ENCODE data around the gene GTPBP2.
A peak's percentile ranks its signal among the peaks of the same experiment; 100 is the strongest.

The GTPBP2 gene

GRCh38 chr6:43629104-43629504 lies at the start of gene GTPBP2:
TSS of gene GTPBP2 (minus strand) at chr6:43629264. CDS start at chr6:43629162, 102 bp downstream.
- peak; percentile 98 for DNase-seq
- H3K9me3 Mint-ChIP-seq = no peaks in the 10 kb centered on the region
- peaks cover 36% of the 10 kb centered on the region for H3K36me3 Mint-ChIP-seq
- H3K27me3 Mint-ChIP-seq = no peaks in the 10 kb centered on the region
- H3K4me1 Mint-ChIP-seq = peaks cover 49% of the 10 kb centered on the region
- CTCF ChIA-PET = interaction anchor here (1.0 to 2.4 kb wide), 7 partner anchors 9 to 450 kb away, joined by 3 to 9 read pairs (median 3); partner anchors contain the start of gene VEGFA
- peak within 1 kb of the TSS; percentile 99 for H3K4me3 Mint-ChIP-seq
- H3K27ac Mint-ChIP-seq = peak within 1 kb of the TSS; percentile 100

GRCh38 chr6:43678341-43678740 lies 49.3 kb upstream of the GTPBP2 start:
- CTCF ChIA-PET = interaction anchor here (0.9 to 3.3 kb wide), 3 partner anchors 8 to 11 kb away, joined by 3 to 13 read pairs (median 3); no protein-coding TSS in a partner anchor
- peaks cover 36% of the 10 kb centered on the region for H3K36me3 Mint-ChIP-seq
- H3K9me3 Mint-ChIP-seq = no peaks in the 10 kb centered on the region
- H3K27me3 Mint-ChIP-seq = no peaks in the 10 kb centered on the region
- no peak overlapping the region for H3K4me3 Mint-ChIP-seq
- no peak overlapping the region for H3K27ac Mint-ChIP-seq
- peaks cover 6% of the 10 kb centered on the region for H3K4me1 Mint-ChIP-seq
- no peak for DNase-seq

GRCh38 chr6:43677759-43678158 lies 48.7 kb upstream of the GTPBP2 start:
- Mint-ChIP-seq H3K9me3 (no peaks in the 10 kb centered on the region), H3K4me3 (no peak overlapping the region), H3K36me3 (peaks cover 39% of the 10 kb centered on the region), H3K27ac (no peak overlapping the region), H3K27me3 (no peaks in the 10 kb centered on the region), H3K4me1 (peaks cover 2% of the 10 kb centered on the region)
- no peak for DNase-seq
- CTCF ChIA-PET = interaction anchor here (1.1 to 3.3 kb wide), 2 partner anchors 11 to 91 kb away, joined by 4 to 13 read pairs; no protein-coding TSS in a partner anchor

- Mint-ChIP-seq H3K27ac (no peak overlapping the region), H3K9me3 (no peaks in the 10 kb centered on the region), H3K4me1 (no peaks in the 10 kb centered on the region), H3K4me3 (no peak overlapping the region), H3K36me3 (peaks cover 41% of the 10 kb centered on the region), H3K27me3 (no peaks in the 10 kb centered on the region)
- no peak for DNase-seq
- CTCF ChIA-PET = interaction anchor here (1.1 to 3.3 kb wide), 2 partner anchors 10 to 92 kb away, joined by 4 to 13 read pairs; no protein-coding TSS in a partner anchor
These were observed 48.0 kb upstream of the GTPBP2 start for GRCh38 chr6:43676962-43677606.

GRCh38 chr6:43674921-43675320 lies 45.9 kb upstream of the GTPBP2 start:
- H3K4me3 Mint-ChIP-seq = no peak overlapping the region
- CTCF ChIA-PET = interaction anchor here (1.0 kb wide), 2 partner anchors 101 to 404 kb away, joined by 3 read pairs; no protein-coding TSS in a partner anchor
- H3K9me3 Mint-ChIP-seq = no peaks in the 10 kb centered on the region
- no peak overlapping the region for H3K27ac Mint-ChIP-seq
- H3K27me3 Mint-ChIP-seq = no peaks in the 10 kb centered on the region
- peaks cover 46% of the 10 kb centered on the region for H3K36me3 Mint-ChIP-seq
- no peak for DNase-seq
- H3K4me1 Mint-ChIP-seq = peaks cover 13% of the 10 kb centered on the region

GRCh38 chr6:43674291-43674690 lies 45.2 kb upstream of the GTPBP2 start:
- Mint-ChIP-seq H3K9me3 (no peaks in the 10 kb centered on the region), H3K36me3 (peaks cover 44% of the 10 kb centered on the region), H3K27ac (no peak overlapping the region), H3K4me1 (peaks cover 20% of the 10 kb centered on the region), H3K27me3 (no peaks in the 10 kb centered on the region), H3K4me3 (no peak overlapping the region)
- CTCF ChIA-PET = interaction anchor here (1.0 kb wide), 1 partner anchor 404 kb away, joined by 3 read pairs; no protein-coding TSS in a partner anchor
- no peak for DNase-seq

- peaks cover 27% of the 10 kb centered on the region for H3K4me1 Mint-ChIP-seq
- no peaks in the 10 kb centered on the region for H3K27me3 Mint-ChIP-seq
- no peak overlapping the region for H3K4me3 Mint-ChIP-seq
- CTCF ChIA-PET = interaction anchor here (0.9 kb wide), 1 partner anchor 406 kb away, joined by 3 read pairs; no protein-coding TSS in a partner anchor
- H3K27ac Mint-ChIP-seq = no peak overlapping the region
- H3K36me3 Mint-ChIP-seq = peaks cover 43% of the 10 kb centered on the region
- no peak for DNase-seq
- no peaks in the 10 kb centered on the region for H3K9me3 Mint-ChIP-seq
These were observed 44.5 kb upstream of the GTPBP2 start for GRCh38 chr6:43673444-43674084.

- Mint-ChIP-seq H3K4me1 (peaks cover 42% of the 10 kb centered on the region), H3K4me3 (no peak overlapping the region), H3K27ac (no peak overlapping the region), H3K9me3 (no peaks in the 10 kb centered on the region), H3K36me3 (peaks cover 37% of the 10 kb centered on the region), H3K27me3 (no peaks in the 10 kb centered on the region)
- CTCF ChIA-PET = interaction anchor here (0.6 to 3.3 kb wide), 2 partner anchors 59 to 407 kb away, joined by 3 to 11 read pairs; no protein-coding TSS in a partner anchor
- no peak for DNase-seq
These were observed 43.0 kb upstream of the GTPBP2 start for GRCh38 chr6:43671801-43672690.

- CTCF ChIA-PET = interaction anchor here (1.1 to 3.3 kb wide), 5 partner anchors 7 to 408 kb away, joined by 3 to 11 read pairs (median 7); partner anchors contain the start of gene VEGFA
- DNase-seq = no peak
- H3K36me3 Mint-ChIP-seq = peaks cover 37% of the 10 kb centered on the region
- H3K4me3 Mint-ChIP-seq = no peak overlapping the region
- H3K27ac Mint-ChIP-seq = peak overlapping the region; percentile 78
- H3K4me1 Mint-ChIP-seq = peaks cover 44% of the 10 kb centered on the region
- no peaks in the 10 kb centered on the region for H3K9me3 Mint-ChIP-seq
- H3K27me3 Mint-ChIP-seq = peaks cover 3% of the 10 kb centered on the region
These were observed 42.1 kb upstream of the GTPBP2 start for GRCh38 chr6:43671011-43671800.

GRCh38 chr6:43670623-43670986 lies 41.5 kb upstream of the GTPBP2 start:
- no peak for DNase-seq
- H3K27me3 Mint-ChIP-seq = peaks cover 5% of the 10 kb centered on the region
- H3K9me3 Mint-ChIP-seq = no peaks in the 10 kb centered on the region
- H3K4me3 Mint-ChIP-seq = peak overlapping the region; percentile 18
- peaks cover 44% of the 10 kb centered on the region for H3K4me1 Mint-ChIP-seq
- peak overlapping the region; percentile 84 for H3K27ac Mint-ChIP-seq
- CTCF ChIA-PET = interaction anchor here (1.1 to 3.3 kb wide), 7 partner anchors 8 to 409 kb away, joined by 3 to 11 read pairs (median 6); partner anchors contain the start of gene VEGFA
- H3K36me3 Mint-ChIP-seq = peaks cover 33% of the 10 kb centered on the region

GRCh38 chr6:43669922-43670622 lies 41.0 kb upstream of the GTPBP2 start:
- Mint-ChIP-seq H3K36me3 (peaks cover 33% of the 10 kb centered on the region), H3K27me3 (peaks cover 8% of the 10 kb centered on the region), H3K9me3 (no peaks in the 10 kb centered on the region), H3K4me1 (peaks cover 44% of the 10 kb centered on the region), H3K4me3 (peak overlapping the region; percentile 18), H3K27ac (peak overlapping the region; percentile 84)
- CTCF ChIA-PET = interaction anchor here (0.7 to 3.3 kb wide), 12 partner anchors 9 to 409 kb away, joined by 3 to 11 read pairs (median 4); partner anchors contain the start of gene VEGFA
- DNase-seq = peak; percentile 64

GRCh38 chr6:43669050-43669921 lies 40.2 kb upstream of the GTPBP2 start:
- Mint-ChIP-seq H3K4me3 (no peak overlapping the region), H3K27ac (peak overlapping the region; percentile 84), H3K27me3 (peaks cover 16% of the 10 kb centered on the region), H3K9me3 (no peaks in the 10 kb centered on the region), H3K36me3 (peaks cover 25% of the 10 kb centered on the region), H3K4me1 (peaks cover 44% of the 10 kb centered on the region)
- CTCF ChIA-PET = interaction anchor here (0.5 to 6.4 kb wide), 16 partner anchors 12 to 410 kb away, joined by 3 to 43 read pairs (median 5); partner anchors contain the start of genes MRPS18A and VEGFA
- no peak for DNase-seq
